ENCODE measurements around the gene BPIFB4. TPM values are rescaled to one million over a fixed set of nuclear protein-coding genes. Genes with fewer than 3 reads are reported as not detected.

The BPIFB4 gene
- total and polyA plus RNA-seq, 2 of the 4 experiments (the other 2 are of a cell fraction) = not detected

DNA sequence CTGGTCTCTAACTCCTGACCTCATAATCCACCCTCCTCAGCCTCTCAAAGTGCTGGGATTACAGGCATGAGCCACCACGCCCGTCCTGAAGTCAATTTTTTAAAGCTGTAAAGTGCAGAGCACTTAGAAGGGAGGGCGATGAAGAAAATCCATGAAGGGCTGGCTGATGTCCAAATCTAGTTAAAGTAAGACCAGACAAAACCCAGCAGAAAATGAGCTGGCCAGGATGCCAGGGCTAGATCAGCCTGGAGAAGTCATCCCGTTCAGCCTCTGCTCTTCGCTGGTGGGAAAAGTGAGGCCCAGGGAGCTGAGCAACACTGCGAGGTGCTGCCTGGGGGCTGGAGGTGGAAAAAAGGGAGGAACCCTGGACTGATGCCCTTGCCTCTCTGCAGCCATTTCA is 3.1 kb downstream of the BPIFB4 start:
- H4K8ac ChIP-seq (ENCODE audit: low read depth in 2 of 2, low read length in 2 of 2) = no peak overlapping the region
- TF ChIP-seq, protein P1, sequence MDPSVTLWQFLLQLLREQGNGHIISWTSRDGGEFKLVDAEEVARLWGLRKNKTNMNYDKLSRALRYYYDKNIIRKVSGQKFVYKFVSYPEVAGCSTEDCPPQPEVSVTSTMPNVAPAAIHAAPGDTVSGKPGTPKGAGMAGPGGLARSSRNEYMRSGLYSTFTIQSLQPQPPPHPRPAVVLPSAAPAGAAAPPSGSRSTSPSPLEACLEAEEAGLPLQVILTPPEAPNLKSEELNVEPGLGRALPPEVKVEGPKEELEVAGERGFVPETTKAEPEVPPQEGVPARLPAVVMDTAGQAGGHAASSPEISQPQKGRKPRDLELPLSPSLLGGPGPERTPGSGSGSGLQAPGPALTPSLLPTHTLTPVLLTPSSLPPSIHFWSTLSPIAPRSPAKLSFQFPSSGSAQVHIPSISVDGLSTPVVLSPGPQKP (IDR thresholded peaks at IDR 0.05; ENCODE audit: borderline replicate concordance, low read depth, low read length) = no peak
- TF ChIP-seq, protein P2, sequence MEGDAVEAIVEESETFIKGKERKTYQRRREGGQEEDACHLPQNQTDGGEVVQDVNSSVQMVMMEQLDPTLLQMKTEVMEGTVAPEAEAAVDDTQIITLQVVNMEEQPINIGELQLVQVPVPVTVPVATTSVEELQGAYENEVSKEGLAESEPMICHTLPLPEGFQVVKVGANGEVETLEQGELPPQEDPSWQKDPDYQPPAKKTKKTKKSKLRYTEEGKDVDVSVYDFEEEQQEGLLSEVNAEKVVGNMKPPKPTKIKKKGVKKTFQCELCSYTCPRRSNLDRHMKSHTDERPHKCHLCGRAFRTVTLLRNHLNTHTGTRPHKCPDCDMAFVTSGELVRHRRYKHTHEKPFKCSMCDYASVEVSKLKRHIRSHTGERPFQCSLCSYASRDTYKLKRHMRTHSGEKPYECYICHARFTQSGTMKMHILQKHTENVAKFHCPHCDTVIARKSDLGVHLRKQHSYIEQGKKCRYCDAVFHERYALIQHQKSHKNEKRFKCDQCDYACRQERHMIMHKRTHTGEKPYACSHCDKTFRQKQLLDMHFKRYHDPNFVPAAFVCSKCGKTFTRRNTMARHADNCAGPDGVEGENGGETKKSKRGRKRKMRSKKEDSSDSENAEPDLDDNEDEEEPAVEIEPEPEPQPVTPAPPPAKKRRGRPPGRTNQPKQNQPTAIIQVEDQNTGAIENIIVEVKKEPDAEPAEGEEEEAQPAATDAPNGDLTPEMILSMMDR (conservative IDR thresholded peaks at IDR 0.05; ENCODE audit: low read depth, low read length) = no peak
- no peak for TF ChIP-seq RFX5 (IDR thresholded peaks at IDR 0.05; ENCODE audit: low read depth, low read length)
- TF ChIP-seq, protein P3, sequence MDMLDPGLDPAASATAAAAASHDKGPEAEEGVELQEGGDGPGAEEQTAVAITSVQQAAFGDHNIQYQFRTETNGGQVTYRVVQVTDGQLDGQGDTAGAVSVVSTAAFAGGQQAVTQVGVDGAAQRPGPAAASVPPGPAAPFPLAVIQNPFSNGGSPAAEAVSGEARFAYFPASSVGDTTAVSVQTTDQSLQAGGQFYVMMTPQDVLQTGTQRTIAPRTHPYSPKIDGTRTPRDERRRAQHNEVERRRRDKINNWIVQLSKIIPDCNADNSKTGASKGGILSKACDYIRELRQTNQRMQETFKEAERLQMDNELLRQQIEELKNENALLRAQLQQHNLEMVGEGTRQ (IDR thresholded peaks at IDR 0.05; ENCODE audit: low read depth, low read length) = no peak
- dilution Hi-C loops (cut with HindIII; ENCODE audit: low sequenced_read_pairs, unreplicated experiment) = no loop called here
- no peak overlapping the region for H4K5ac ChIP-seq (ENCODE audit: low read depth, low read length)
- no peak overlapping the region for H2BK5ac ChIP-seq (ENCODE audit: low read depth, low read length, poor library complexity, severe bottlenecking)
- no peaks in the 10 kb centered on the region for H4K20me1 ChIP-seq (ENCODE audit: insufficient read depth, low read length)
- no peak overlapping the region for H3K14ac ChIP-seq (replicated peaks; ENCODE audit: low read depth, low read length)
- H3K4me1 ChIP-seq (ENCODE audit: control insufficient read depth, insufficient read depth, low read length) = no peaks in the 10 kb centered on the region
- no peak overlapping the region for H3K4ac ChIP-seq (ENCODE audit: low read depth, low read length)
- H3K9ac ChIP-seq (ENCODE audit: low read depth, low read length) = no peak overlapping the region
- H3K36me3 ChIP-seq (ENCODE audit: control insufficient read depth, insufficient read depth, low read length) = no peaks in the 10 kb centered on the region
- H3K56ac ChIP-seq (ENCODE audit: extremely low read depth, insufficient read depth, low read length) = no peak overlapping the region
- in situ Hi-C loops (cut with MboI; ENCODE audit: low sequenced_read_pairs) = no loop called here
- ATAC-seq (ENCODE audit: low read depth) (no peak), DNase-seq (no peak)
- ChIA-PET CTCF (no interaction called here), POLR2A (ENCODE audit: unreplicated experiment) (no interaction called here)
- no peaks in the 10 kb centered on the region for H3K79me1 ChIP-seq (ENCODE audit: low read depth in 1 of 2, low read length in 2 of 2)
- H3K9me3 ChIP-seq (ENCODE audit: control insufficient read depth, insufficient read depth, low read length) = no peaks in the 10 kb centered on the region
- H3K4me2 ChIP-seq (ENCODE audit: low read depth, low read length) = no peak overlapping the region
- H3K23ac ChIP-seq (ENCODE audit: low read depth, low read length) = no peak overlapping the region
- no CpG with 5 or more reads among the region's 6 CpGs for WGBS, 2 experiments (ENCODE audit: extremely low coverage in 2 of 2, insufficient read length in 1 of 2)
- no peak overlapping the region for H4K91ac ChIP-seq (ENCODE audit: insufficient read depth, low read depth, low read length)
- intact Hi-C loops (cut with micrococcal nuclease) = no loop called here
- BruUV-seq (replicated peaks) = no TSS peak
- no peak overlapping the region for H2BK20ac ChIP-seq (ENCODE audit: low read depth, low read length)
- no peak overlapping the region for H2AK5ac ChIP-seq (ENCODE audit: low read depth, low read length)
- peaks cover 3% of the 10 kb centered on the region; the same call in 1 of the 2 replicates for H3K27me3 ChIP-seq (ENCODE audit: control insufficient read depth, insufficient read depth, low read length)
- no peak overlapping the region for H2AFZ ChIP-seq (replicated peaks; ENCODE audit: low read length, poor library complexity)
- no peak overlapping the region for H3K4me3 ChIP-seq (ENCODE audit: insufficient read depth, low read depth, low read length)
- H2BK120ac ChIP-seq (ENCODE audit: low read depth, low read length) = no peak overlapping the region
- H3K9me1 ChIP-seq (ENCODE audit: insufficient read depth, low read length) = no peaks in the 10 kb centered on the region
- no peak overlapping the region for H2BK15ac ChIP-seq (ENCODE audit: low read depth, low read length)
- no peak overlapping the region for H2AK9ac ChIP-seq (replicated peaks; ENCODE audit: low read depth, low read length, poor library complexity)
- no peak overlapping the region for H3K27ac ChIP-seq (ENCODE audit: insufficient read depth, low read length)
- H3K18ac ChIP-seq (ENCODE audit: low read depth, low read length) = no peak overlapping the region

Measured in IMR-90 (cell line).